ENCODE results near the gene PAM.

The PAM gene

GRCh38 chr5:102815540-102816332 lies 60.6 kb downstream of the PAM start:
- no peaks in the 10 kb centered on the region for H3K9me3 ChIP-seq
- no peaks in the 10 kb centered on the region for H3K27me3 ChIP-seq
- no peak overlapping the region for H3K4me3 ChIP-seq (ENCODE audit: low read depth, low read length)
- peaks cover 12% of the 10 kb centered on the region for H3K4me1 ChIP-seq
- DNase-seq: no peak
- TF ChIP-seq CTCF (IDR thresholded peaks at IDR 0.05; ENCODE audit: low read depth, low read length): no peak
- H3K36me3 ChIP-seq: no peaks in the 10 kb centered on the region

- no peak for TF ChIP-seq CTCF (IDR thresholded peaks at IDR 0.05; ENCODE audit: low read depth, low read length)
- no peak for DNase-seq
- Histone ChIP-seq H3K4me1 (peaks cover 3% of the 10 kb centered on the region), H3K4me3 (ENCODE audit: low read depth, low read length) (no peak overlapping the region), H3K27me3 (no peaks in the 10 kb centered on the region), H3K36me3 (no peaks in the 10 kb centered on the region), H3K9me3 (no peaks in the 10 kb centered on the region)
Observed at GRCh38 chr5:102818345-102818744, 63.2 kb downstream of the PAM start.

GRCh38 chr5:102818934-102819333 lies 63.8 kb downstream of the PAM start:
- no peaks in the 10 kb centered on the region for H3K27me3 ChIP-seq
- H3K9me3 ChIP-seq: no peaks in the 10 kb centered on the region
- H3K4me1 ChIP-seq: peaks cover 3% of the 10 kb centered on the region
- TF ChIP-seq CTCF (IDR thresholded peaks at IDR 0.05; ENCODE audit: low read depth, low read length): no peak
- no peak for DNase-seq
- H3K36me3 ChIP-seq: no peaks in the 10 kb centered on the region
- no peak overlapping the region for H3K4me3 ChIP-seq (ENCODE audit: low read depth, low read length)

GRCh38 chr5:102819634-102820033 lies 64.5 kb downstream of the PAM start:
- no peaks in the 10 kb centered on the region for H3K9me3 ChIP-seq

GRCh38 chr5:102823441-102823874 lies 68.4 kb downstream of the PAM start:
- no peak for DNase-seq
- Histone ChIP-seq H3K36me3 (no peaks in the 10 kb centered on the region), H3K9me3 (no peaks in the 10 kb centered on the region), H3K4me1 (no peaks in the 10 kb centered on the region), H3K27me3 (no peaks in the 10 kb centered on the region), H3K4me3 (ENCODE audit: low read depth, low read length) (no peak overlapping the region)
- no peak for TF ChIP-seq CTCF (IDR thresholded peaks at IDR 0.05; ENCODE audit: low read depth, low read length)

More at GRCh38 chr5:102819634-102820033, 64.5 kb downstream of the PAM start:
- no peak for DNase-seq
- no peak for TF ChIP-seq CTCF (IDR thresholded peaks at IDR 0.05; ENCODE audit: low read depth, low read length)
- H3K4me1 ChIP-seq: peaks cover 3% of the 10 kb centered on the region
- H3K27me3 ChIP-seq: no peaks in the 10 kb centered on the region
- H3K4me3 ChIP-seq (ENCODE audit: low read depth, low read length): no peak overlapping the region
- H3K36me3 ChIP-seq: no peaks in the 10 kb centered on the region

DNA sequence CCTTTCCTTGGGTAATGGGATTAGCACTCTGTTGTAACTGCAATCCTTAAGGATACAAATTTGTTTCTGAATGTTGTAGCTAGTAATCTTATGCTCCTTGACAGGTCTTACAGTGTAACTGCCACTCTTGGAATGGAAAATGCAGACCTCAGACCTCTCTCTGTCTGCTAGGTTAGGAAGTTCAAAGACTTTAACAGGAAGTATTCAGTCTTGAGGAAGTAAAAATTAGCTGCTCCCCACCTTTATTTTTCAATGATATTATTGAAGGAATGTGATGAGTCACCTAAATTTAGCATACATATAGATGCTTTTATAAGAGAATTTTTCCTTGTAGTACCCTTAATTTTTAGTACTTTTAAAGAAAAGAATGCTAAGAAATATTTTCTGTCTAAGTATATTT lies 71.5 kb downstream of the PAM start:
- DNase-seq: no peak
- Histone ChIP-seq H3K4me3 (ENCODE audit: low read depth, low read length) (no peak overlapping the region), H3K4me1 (no peaks in the 10 kb centered on the region), H3K9me3 (no peaks in the 10 kb centered on the region), H3K36me3 (no peaks in the 10 kb centered on the region), H3K27me3 (no peaks in the 10 kb centered on the region)
- TF ChIP-seq CTCF (IDR thresholded peaks at IDR 0.05; ENCODE audit: low read depth, low read length): no peak

Measured in BE2C (cell line).